Activated naive CD4-positive, alpha-beta T cell treated with anti-CD3 and anti-CD28 coated beads for 36 hours (primary cell): ENCODE data around the gene DCAKD. TPM values are rescaled to one million over a fixed set of nuclear protein-coding genes. Genes with fewer than 3 reads are reported as not detected.

Experiments
- CTCF ChIA-PET: fragments of 350-600 bp; sonication (Branson Sonifier 250); formaldehyde crosslinking; loops from one replicate; lab custom pipeline; 2021; ENCODE audit warnings: antibody characterized with exemption; lab: Charles Lee
- DNase-seq: peaks from one replicate; pipeline ENCODE4 v3.0.0-alpha.2; 2020
- H3K27ac Mint-ChIP-seq: one replicate; pipeline ENCODE4 v1.8.0; 2021; ENCODE audit warnings: mild to moderate bottlenecking, mixed read lengths
- H3K27me3 Mint-ChIP-seq: one replicate; pipeline ENCODE4 v1.8.0; 2021; ENCODE audit warnings: low read depth, mixed read lengths
- H3K36me3 Mint-ChIP-seq: one replicate; pipeline ENCODE4 v1.8.0; 2021; ENCODE audit warnings: low read depth, mixed read lengths
- H3K4me1 Mint-ChIP-seq: one replicate; pipeline ENCODE4 v1.8.0; 2021; ENCODE audit warnings: low read depth, mixed read lengths
- H3K4me3 Mint-ChIP-seq: one replicate; pipeline ENCODE4 v1.8.0; 2021; ENCODE audit warnings: mild to moderate bottlenecking, moderate library complexity, mixed read lengths
- H3K9me3 Mint-ChIP-seq: one replicate; pipeline ENCODE4 v1.8.0; 2021; ENCODE audit warnings: mixed read lengths
- intact Hi-C: fragments of 100-400 bp; cut with micrococcal nuclease; formaldehyde crosslinking; loops from one replicate; pipeline ENCODE4 v1.15.1; 2023
- total RNA-seq, 2 experiments: library from RNA; stranded (reverse); gene quantifications; one replicate each; pipeline ENCODE4 v1.2.3, GENCODE V29; 2021

Gene DCAKD
- total RNA-seq, 2 experiments from 2014 or later: 38.1 to 38.9 TPM

DNA sequence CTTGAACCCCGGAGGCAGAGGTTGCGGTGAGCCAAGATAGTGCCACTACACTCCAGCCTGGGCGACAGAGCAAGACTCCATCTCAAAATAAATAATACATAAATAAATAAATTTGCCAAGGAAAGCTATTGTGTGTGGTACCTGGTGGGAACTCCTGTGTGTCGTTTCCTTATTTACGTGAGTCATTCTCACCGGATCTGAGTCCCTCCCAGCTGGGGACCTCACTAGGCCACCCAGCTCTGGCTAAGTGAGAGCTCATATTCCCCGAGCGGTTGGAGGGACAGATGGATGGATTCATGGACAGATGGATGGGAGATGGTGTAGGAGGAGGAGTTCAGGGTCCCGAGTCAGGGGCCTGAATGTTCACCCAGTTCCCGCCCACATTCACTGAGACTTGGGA is 60.4 kb downstream of the DCAKD start:
- intact Hi-C loops: loop anchor here (1.0 kb wide), 1 partner anchor 41 kb away; no protein-coding TSS in a partner anchor

GRCh38 chr17:44989552-44990138 is 61.8 kb downstream of the DCAKD start:
- Mint-ChIP-seq H3K36me3 (no peaks in the 10 kb centered on the region), H3K4me1 (peaks cover 12% of the 10 kb centered on the region), H3K9me3 (no peaks in the 10 kb centered on the region), H3K27me3 (peaks cover 29% of the 10 kb centered on the region), H3K27ac (no peak overlapping the region), H3K4me3 (no peak overlapping the region)
- intact Hi-C loops: no loop called here
- no peak for DNase-seq
- CTCF ChIA-PET: interaction anchor here (0.6 kb wide), 1 partner anchor 90 kb away, joined by 3 read pairs; no protein-coding TSS in a partner anchor

More for the DNA sequence above, 60.4 kb downstream of the DCAKD start:
- peaks cover 21% of the 10 kb centered on the region for H3K27me3 Mint-ChIP-seq
- DNase-seq: no peak
- H3K36me3 Mint-ChIP-seq: no peaks in the 10 kb centered on the region
- no peaks in the 10 kb centered on the region for H3K9me3 Mint-ChIP-seq
- no peak overlapping the region for H3K27ac Mint-ChIP-seq
- H3K4me3 Mint-ChIP-seq: no peak overlapping the region
- H3K4me1 Mint-ChIP-seq: peaks cover 12% of the 10 kb centered on the region
- CTCF ChIA-PET: interaction anchor here (0.6 to 1.4 kb wide), 3 partner anchors 29 to 276 kb away, joined by 3 to 6 read pairs (median 4); no protein-coding TSS in a partner anchor

DNA sequence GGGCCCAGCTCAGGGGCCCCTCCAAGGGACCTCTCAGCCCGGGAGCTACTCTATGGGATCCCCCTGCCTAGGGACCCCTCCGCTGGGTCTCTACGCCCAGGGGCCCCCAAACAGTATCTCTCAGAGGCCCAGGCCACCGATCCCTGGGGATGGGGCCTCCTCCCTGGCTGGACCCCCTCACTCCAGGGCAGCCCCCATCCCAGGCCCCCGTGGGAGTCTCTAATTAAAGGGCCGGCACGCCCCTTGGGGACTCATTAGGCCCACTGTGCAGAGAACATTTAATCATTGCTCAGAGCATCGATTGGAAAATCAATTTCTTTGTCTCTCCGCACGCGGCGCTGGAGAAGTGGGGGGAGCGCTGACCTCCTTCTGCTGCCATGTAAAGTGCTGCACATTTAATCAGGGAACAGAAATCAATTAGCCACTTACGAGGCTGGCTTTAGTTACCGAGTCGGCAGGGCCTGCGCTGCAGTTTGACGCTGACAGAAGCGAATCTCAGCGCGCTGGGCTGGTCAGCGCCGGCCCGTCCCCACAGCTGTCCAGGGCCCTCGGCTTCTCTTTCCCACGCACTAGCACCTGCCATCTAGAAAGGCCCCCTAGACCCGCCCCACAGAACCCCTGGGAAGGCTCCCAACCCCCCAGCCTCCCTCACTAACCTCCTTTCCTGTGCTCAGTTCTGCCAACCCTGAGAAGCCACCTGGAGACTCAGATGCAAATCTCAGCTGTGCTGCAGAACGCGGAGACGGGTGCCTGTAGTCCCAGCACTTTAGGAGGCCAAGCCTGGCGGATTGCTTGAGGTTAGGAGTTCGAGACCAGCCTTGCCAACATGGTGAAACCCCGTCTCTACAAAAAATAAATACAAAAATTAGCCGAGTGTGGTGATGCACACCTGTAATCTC is 63.1 kb downstream of the DCAKD start:
- Mint-ChIP-seq H3K27ac (no peak overlapping the region), H3K4me3 (no peak overlapping the region), H3K9me3 (no peaks in the 10 kb centered on the region), H3K27me3 (peaks cover 27% of the 10 kb centered on the region), H3K36me3 (no peaks in the 10 kb centered on the region), H3K4me1 (peaks cover 12% of the 10 kb centered on the region)
- DNase-seq: no peak
- intact Hi-C loops: no loop called here
- CTCF ChIA-PET: no interaction called here

DNA sequence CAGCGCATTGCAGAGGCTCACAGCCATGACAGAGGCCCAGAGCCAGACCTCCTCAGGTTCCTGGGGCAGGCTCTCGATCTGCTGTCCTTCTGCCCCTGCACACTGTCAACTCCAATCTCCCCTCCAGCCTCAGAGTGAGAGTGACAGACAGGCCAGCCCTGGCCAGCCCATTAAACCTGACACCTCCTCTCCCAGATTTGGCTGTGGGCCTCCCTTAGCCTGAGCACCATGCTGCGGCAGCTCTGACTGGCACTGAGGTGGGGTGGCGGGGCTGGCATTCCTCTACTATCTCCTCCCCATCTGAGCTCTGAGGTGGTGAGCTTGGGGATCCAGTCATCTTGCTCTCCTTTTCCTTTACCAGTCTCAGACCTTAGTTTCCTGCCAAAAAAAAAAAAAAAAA is 67.9 kb downstream of the DCAKD start:
- Mint-ChIP-seq H3K4me1 (peaks cover 12% of the 10 kb centered on the region), H3K9me3 (no peaks in the 10 kb centered on the region), H3K4me3 (no peak overlapping the region), H3K27me3 (peaks cover 30% of the 10 kb centered on the region), H3K27ac (no peak overlapping the region), H3K36me3 (no peaks in the 10 kb centered on the region)
- CTCF ChIA-PET: interaction anchor here (0.7 kb wide), 1 partner anchor 161 kb away, joined by 8 read pairs; no protein-coding TSS in a partner anchor
- intact Hi-C loops: no loop called here
- DNase-seq: no peak

DNA sequence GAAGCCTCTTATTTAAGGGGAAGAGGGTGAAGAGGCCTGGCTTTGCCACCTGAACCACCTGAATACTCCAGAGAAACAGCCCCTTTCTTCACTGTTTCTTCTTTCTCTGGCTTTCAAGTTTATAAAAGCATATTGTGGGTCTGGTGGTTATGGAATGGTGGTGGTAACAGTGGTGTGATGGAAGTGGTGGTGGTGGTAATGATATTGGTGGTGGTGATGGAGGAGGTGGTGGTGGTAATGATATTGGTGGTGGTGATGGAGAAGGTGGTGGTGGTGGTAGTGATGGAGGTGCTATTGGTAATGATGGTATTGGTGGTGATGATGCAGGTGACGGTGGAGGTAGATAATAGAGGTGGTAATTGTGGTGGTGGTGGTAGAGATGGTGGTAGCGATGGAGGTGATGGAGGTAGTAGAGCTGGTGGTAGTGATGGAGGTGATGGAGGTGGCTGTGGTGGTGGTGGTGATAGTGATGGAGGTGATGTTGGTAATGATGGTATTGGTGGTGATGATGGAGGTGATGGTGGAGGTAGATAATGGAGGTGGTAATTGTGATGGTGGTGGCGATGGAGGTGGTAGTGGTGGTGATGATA is 69.2 kb downstream of the DCAKD start:
- no peaks in the 10 kb centered on the region for H3K9me3 Mint-ChIP-seq
- H3K4me3 Mint-ChIP-seq: no peak overlapping the region
- DNase-seq: no peak
- no peaks in the 10 kb centered on the region for H3K36me3 Mint-ChIP-seq
- CTCF ChIA-PET: interaction anchor here (1.0 kb wide), 1 partner anchor 37 kb away, joined by 4 read pairs; no protein-coding TSS in a partner anchor
- H3K27me3 Mint-ChIP-seq: peaks cover 20% of the 10 kb centered on the region
- intact Hi-C loops: no loop called here
- no peak overlapping the region for H3K27ac Mint-ChIP-seq
- peaks cover 1% of the 10 kb centered on the region for H3K4me1 Mint-ChIP-seq

GRCh38 chr17:44981221-44981968 is 70.0 kb downstream of the DCAKD start:
- Mint-ChIP-seq H3K36me3 (no peaks in the 10 kb centered on the region), H3K27ac (no peak overlapping the region), H3K9me3 (no peaks in the 10 kb centered on the region), H3K27me3 (peaks cover 16% of the 10 kb centered on the region), H3K4me1 (no peaks in the 10 kb centered on the region), H3K4me3 (no peak overlapping the region)
- intact Hi-C loops: no loop called here
- CTCF ChIA-PET: interaction anchor here (0.6 to 1.0 kb wide), 2 partner anchors 38 to 83 kb away, joined by 3 to 4 read pairs; no protein-coding TSS in a partner anchor
- DNase-seq: no peak

- Mint-ChIP-seq H3K36me3 (no peaks in the 10 kb centered on the region), H3K9me3 (no peaks in the 10 kb centered on the region), H3K27ac (no peak overlapping the region), H3K4me3 (no peak overlapping the region), H3K27me3 (peaks cover 13% of the 10 kb centered on the region), H3K4me1 (no peaks in the 10 kb centered on the region)
- intact Hi-C loops: no loop called here
- CTCF ChIA-PET: no interaction called here
- DNase-seq: no peak
Observed at GRCh38 chr17:44979426-44979995, 71.9 kb downstream of the DCAKD start.

GRCh38 chr17:44978807-44979206 is 72.6 kb downstream of the DCAKD start:
- Mint-ChIP-seq H3K27ac (no peak overlapping the region), H3K4me1 (no peaks in the 10 kb centered on the region), H3K36me3 (no peaks in the 10 kb centered on the region), H3K9me3 (no peaks in the 10 kb centered on the region), H3K27me3 (peaks cover 13% of the 10 kb centered on the region), H3K4me3 (no peak overlapping the region)
- CTCF ChIA-PET: no interaction called here
- intact Hi-C loops: no loop called here
- no peak for DNase-seq

GRCh38 chr17:44977814-44978550 is 73.5 kb downstream of the DCAKD start:
- Mint-ChIP-seq H3K4me1 (no peaks in the 10 kb centered on the region), H3K4me3 (no peak overlapping the region), H3K36me3 (no peaks in the 10 kb centered on the region), H3K27ac (no peak overlapping the region), H3K27me3 (peaks cover 13% of the 10 kb centered on the region), H3K9me3 (no peaks in the 10 kb centered on the region)
- no peak for DNase-seq
- CTCF ChIA-PET: interaction anchor here (1.1 kb wide), 1 partner anchor 9 kb away, joined by 5 read pairs; no protein-coding TSS in a partner anchor
- intact Hi-C loops: no loop called here

DNA sequence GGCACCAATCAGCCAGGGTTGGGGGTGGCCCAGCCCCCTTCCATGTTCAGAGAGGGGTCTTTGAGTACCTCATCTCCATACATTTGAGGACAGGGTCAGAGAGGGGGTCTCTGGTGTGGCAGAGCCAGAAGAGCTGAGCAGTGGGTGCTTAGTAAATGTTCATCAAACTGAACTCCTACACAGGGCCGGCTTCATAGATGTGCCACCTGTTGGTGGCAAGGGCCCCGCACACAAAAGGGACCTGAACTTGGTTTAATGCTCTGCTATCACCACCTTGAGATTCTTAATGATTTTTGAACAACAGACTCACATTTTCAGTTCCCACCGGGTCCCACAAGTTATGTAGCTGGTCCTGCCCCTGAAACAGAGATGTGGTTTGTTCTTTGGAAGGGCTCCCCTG is 74.4 kb downstream of the DCAKD start:
- Mint-ChIP-seq H3K27me3 (peaks cover 15% of the 10 kb centered on the region), H3K4me3 (no peak overlapping the region), H3K4me1 (peaks cover 9% of the 10 kb centered on the region), H3K36me3 (no peaks in the 10 kb centered on the region), H3K27ac (no peak overlapping the region), H3K9me3 (no peaks in the 10 kb centered on the region)
- no peak for DNase-seq
- CTCF ChIA-PET: interaction anchor here (1.1 kb wide), 1 partner anchor 8 kb away, joined by 5 read pairs; no protein-coding TSS in a partner anchor
- intact Hi-C loops: no loop called here

GRCh38 chr17:44976206-44976605 is 75.2 kb downstream of the DCAKD start:
- Mint-ChIP-seq H3K27ac (no peak overlapping the region), H3K4me3 (no peak overlapping the region), H3K4me1 (peaks cover 15% of the 10 kb centered on the region), H3K27me3 (peaks cover 16% of the 10 kb centered on the region), H3K9me3 (no peaks in the 10 kb centered on the region), H3K36me3 (no peaks in the 10 kb centered on the region)
- CTCF ChIA-PET: interaction anchor here (0.5 kb wide), 1 partner anchor 73 kb away, joined by 3 read pairs; no protein-coding TSS in a partner anchor
- no peak for DNase-seq
- intact Hi-C loops: no loop called here
